ENCODE results near the gene CTSD.

DNA sequence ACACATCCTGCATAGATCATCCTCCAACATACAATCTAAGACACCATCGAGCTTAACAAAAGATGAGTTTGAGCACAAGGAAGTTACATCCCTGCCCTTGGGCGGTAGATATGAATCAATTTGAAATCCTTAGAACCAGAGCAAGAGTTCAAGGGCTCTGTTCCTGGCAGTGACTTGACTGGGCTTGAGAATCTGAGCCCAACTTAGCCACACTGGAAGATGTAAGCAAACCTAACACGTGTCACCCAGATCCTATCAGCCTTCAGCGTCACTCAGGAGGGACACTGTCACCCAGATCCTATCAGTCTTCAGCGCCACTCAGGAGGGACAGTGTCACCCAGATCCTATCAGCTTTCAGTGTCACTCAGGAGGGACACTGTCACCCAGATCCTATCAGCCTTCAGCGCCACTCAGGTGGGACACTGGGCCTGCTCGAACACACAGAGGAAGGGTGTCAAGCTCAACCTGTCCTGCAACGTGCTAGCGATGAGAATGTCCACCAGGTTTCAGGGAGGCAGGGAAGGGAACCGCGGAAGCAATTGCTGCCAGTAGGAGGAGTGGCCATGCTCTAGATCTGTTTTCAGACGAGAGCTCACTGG is 32.8 kb upstream of the CTSD start:
- TF ChIP-seq, protein P1, sequence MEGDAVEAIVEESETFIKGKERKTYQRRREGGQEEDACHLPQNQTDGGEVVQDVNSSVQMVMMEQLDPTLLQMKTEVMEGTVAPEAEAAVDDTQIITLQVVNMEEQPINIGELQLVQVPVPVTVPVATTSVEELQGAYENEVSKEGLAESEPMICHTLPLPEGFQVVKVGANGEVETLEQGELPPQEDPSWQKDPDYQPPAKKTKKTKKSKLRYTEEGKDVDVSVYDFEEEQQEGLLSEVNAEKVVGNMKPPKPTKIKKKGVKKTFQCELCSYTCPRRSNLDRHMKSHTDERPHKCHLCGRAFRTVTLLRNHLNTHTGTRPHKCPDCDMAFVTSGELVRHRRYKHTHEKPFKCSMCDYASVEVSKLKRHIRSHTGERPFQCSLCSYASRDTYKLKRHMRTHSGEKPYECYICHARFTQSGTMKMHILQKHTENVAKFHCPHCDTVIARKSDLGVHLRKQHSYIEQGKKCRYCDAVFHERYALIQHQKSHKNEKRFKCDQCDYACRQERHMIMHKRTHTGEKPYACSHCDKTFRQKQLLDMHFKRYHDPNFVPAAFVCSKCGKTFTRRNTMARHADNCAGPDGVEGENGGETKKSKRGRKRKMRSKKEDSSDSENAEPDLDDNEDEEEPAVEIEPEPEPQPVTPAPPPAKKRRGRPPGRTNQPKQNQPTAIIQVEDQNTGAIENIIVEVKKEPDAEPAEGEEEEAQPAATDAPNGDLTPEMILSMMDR (IDR thresholded peaks at IDR 0.05), result no peak
- TF ChIP-seq ZFX (IDR thresholded peaks at IDR 0.05; ENCODE audit: borderline replicate concordance), result no peak
